Brain microvascular endothelial cell (primary cell): ENCODE data around the gene PSMD14.

Source experiments
- DNase-seq: peaks from one replicate; pipeline ENCODE4 v3.0.0-alpha.2; 2020
- H3K27ac ChIP-seq: fragments of 250-450 bp; sonication (Bioruptor Pico); 2 replicates; pipeline ENCODE4 v1.5.1; 2020; ENCODE audit warnings: mild to moderate bottlenecking, moderate library complexity
- H3K27me3 ChIP-seq: fragments of 250-450 bp; sonication (Bioruptor Pico); replicated peaks from 2 replicates; pipeline ENCODE4 v1.5.1; 2020; ENCODE audit warnings: mild to moderate bottlenecking
- H3K36me3 ChIP-seq: fragments of 250-450 bp; sonication (Bioruptor Pico); replicated peaks from 2 replicates; pipeline ENCODE4 v1.5.1; 2020; ENCODE audit warnings: mild to moderate bottlenecking
- H3K4me3 ChIP-seq: 2 replicates; pipeline ENCODE4 v1.5.1; 2011; ENCODE audit warnings: low read depth, mild to moderate bottlenecking, control low read depth, low read length, moderate library complexity
- CTCF ChIP-seq: IDR thresholded peaks from 2 replicates; pipeline ENCODE4 v1.5.1; 2011; ENCODE audit warnings: low read depth, mild to moderate bottlenecking, moderate library complexity, low read length, control low read depth, inconsistent platforms; ENCODE audit errors: missing control alignments
- in situ Hi-C: cut with HindIII; loops from 2 replicates; pipeline ENCODE4 v1.10.0; 2017; ENCODE audit warnings: low sequenced_read_pairs, low pct_ligation_motif_present

The PSMD14 gene

GRCh38 chr2:161400076-161400475, 91.9 kb downstream of the PSMD14 start:
- Histone ChIP-seq H3K27ac (no peak overlapping the region), H3K36me3 (peaks cover 21% of the 10 kb centered on the region), H3K27me3 (no peaks in the 10 kb centered on the region), H3K4me3 (no peak overlapping the region)
- DNase-seq, result no peak
- in situ Hi-C loops, result no loop called here
- TF ChIP-seq CTCF, result no peak

- Histone ChIP-seq H3K4me3 (no peak overlapping the region), H3K27ac (no peak overlapping the region), H3K36me3 (peaks cover 6% of the 10 kb centered on the region), H3K27me3 (no peaks in the 10 kb centered on the region)
- TF ChIP-seq CTCF, result no peak
- in situ Hi-C loops, result no loop called here
- DNase-seq, result no peak
Measured at GRCh38 chr2:161402297-161402696, 94.1 kb downstream of the PSMD14 start.

GRCh38 chr2:161406316-161406715, 98.1 kb downstream of the PSMD14 start:
- Histone ChIP-seq H3K36me3 (peaks cover 6% of the 10 kb centered on the region), H3K27ac (no peak overlapping the region), H3K27me3 (no peaks in the 10 kb centered on the region), H3K4me3 (no peak overlapping the region)
- TF ChIP-seq CTCF, result no peak
- DNase-seq, result no peak
- in situ Hi-C loops, result no loop called here

GRCh38 chr2:161407597-161407996, 99.4 kb downstream of the PSMD14 start:
- in situ Hi-C loops, result no loop called here
- Histone ChIP-seq H3K27ac (no peak overlapping the region), H3K27me3 (no peaks in the 10 kb centered on the region), H3K4me3 (no peak overlapping the region), H3K36me3 (peaks cover 2% of the 10 kb centered on the region)
- TF ChIP-seq CTCF, result no peak
- DNase-seq, result no peak

GRCh38 chr2:161409308-161409907, 101.2 kb downstream of the PSMD14 start:
- Histone ChIP-seq H3K27me3 (no peaks in the 10 kb centered on the region), H3K36me3 (peaks cover 2% of the 10 kb centered on the region)
- in situ Hi-C loops, result no loop called here

More at GRCh38 chr2:161409308-161409907, 101.2 kb downstream of the PSMD14 start:
- DNase-seq, result no peak
- Histone ChIP-seq H3K27ac (no peak overlapping the region), H3K4me3 (no peak overlapping the region)
- no peak for TF ChIP-seq CTCF
